Transverse colon (tissue), 3 donors: ENCODE results near the gene AHSG.

Experiments
- POLR2A ChIP-seq: fragments of 450-650 bp; IDR thresholded peaks from one replicate; pipeline ENCODE4 v1.6.1; 2016; ENCODE audit warnings: antibody characterized with exemption, mild to moderate bottlenecking, moderate library complexity
- TF ChIP-seq, protein P1 (sequence below), 5 experiments: fragments of 200-600 bp in 3 of 5; fragments of 450-650 bp in 2 of 5; sonication (generic) in 3 of 5; IDR thresholded peaks; 1 replicate in 2 of 5; 2 replicates in 3 of 5; pipeline ENCODE4 v1.5.1; 2016 to 2017; ENCODE audit warnings: antibody characterized with exemption in 5 of 5, inconsistent platforms in 3 of 5, mild to moderate bottlenecking in 2 of 5, moderate library complexity in 1 of 5

- TF ChIP-seq, protein P1, sequence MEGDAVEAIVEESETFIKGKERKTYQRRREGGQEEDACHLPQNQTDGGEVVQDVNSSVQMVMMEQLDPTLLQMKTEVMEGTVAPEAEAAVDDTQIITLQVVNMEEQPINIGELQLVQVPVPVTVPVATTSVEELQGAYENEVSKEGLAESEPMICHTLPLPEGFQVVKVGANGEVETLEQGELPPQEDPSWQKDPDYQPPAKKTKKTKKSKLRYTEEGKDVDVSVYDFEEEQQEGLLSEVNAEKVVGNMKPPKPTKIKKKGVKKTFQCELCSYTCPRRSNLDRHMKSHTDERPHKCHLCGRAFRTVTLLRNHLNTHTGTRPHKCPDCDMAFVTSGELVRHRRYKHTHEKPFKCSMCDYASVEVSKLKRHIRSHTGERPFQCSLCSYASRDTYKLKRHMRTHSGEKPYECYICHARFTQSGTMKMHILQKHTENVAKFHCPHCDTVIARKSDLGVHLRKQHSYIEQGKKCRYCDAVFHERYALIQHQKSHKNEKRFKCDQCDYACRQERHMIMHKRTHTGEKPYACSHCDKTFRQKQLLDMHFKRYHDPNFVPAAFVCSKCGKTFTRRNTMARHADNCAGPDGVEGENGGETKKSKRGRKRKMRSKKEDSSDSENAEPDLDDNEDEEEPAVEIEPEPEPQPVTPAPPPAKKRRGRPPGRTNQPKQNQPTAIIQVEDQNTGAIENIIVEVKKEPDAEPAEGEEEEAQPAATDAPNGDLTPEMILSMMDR (IDR thresholded peaks at IDR 0.05), result no peak
- no peak for TF ChIP-seq POLR2A
Observed at GRCh38 chr3:186635532-186635931, 22.7 kb downstream of the AHSG start.
